HepG2 (cell line): Measurements from ENCODE around the gene CTBP1. TPM values are rescaled to one million over a fixed set of nuclear protein-coding genes. Genes with fewer than 3 reads are reported as not detected.

Experiments
- ARID5B ChIP-seq: IDR thresholded peaks from 2 replicates; pipeline ENCODE4 v1.4.0; 2020; ENCODE audit warnings: mild to moderate bottlenecking, missing genetic modification reagents
- FOXP4 ChIP-seq: sonication (generic); formaldehyde crosslinking; IDR thresholded peaks from 2 replicates; pipeline ENCODE4 v1.4.0; 2020; ENCODE audit warnings: missing genetic modification reagents
- IKZF5 ChIP-seq: IDR thresholded peaks from 2 replicates; pipeline ENCODE4 v1.6.1; 2018; ENCODE audit warnings: missing genetic modification reagents, mild to moderate bottlenecking, missing compliant biosample characterization
- IRF9 ChIP-seq: sonication (generic); formaldehyde crosslinking; IDR thresholded peaks from 2 replicates; pipeline ENCODE4 v1.8.0; 2022; ENCODE audit warnings: missing genetic modification reagents, mild to moderate bottlenecking, borderline replicate concordance
- KAT8 ChIP-seq: IDR thresholded peaks from 2 replicates; pipeline ENCODE4 v1.6.1; 2016; ENCODE audit warnings: missing genetic modification reagents, missing compliant biosample characterization
- MYPOP ChIP-seq: sonication (generic); formaldehyde crosslinking; IDR thresholded peaks from 2 replicates; pipeline ENCODE4 v1.8.1; 2023; ENCODE audit warnings: mild to moderate bottlenecking, moderate library complexity, missing genetic modification reagents
- NR2F6 ChIP-seq, 2 experiments: IDR thresholded peaks; 2 replicates each; pipeline ENCODE4 v1.6.1; 2016; ENCODE audit warnings: antibody characterized with exemption in 1 of 2, mild to moderate bottlenecking in 1 of 2
- RARA ChIP-seq: IDR thresholded peaks from 2 replicates; pipeline ENCODE4 v1.6.1; 2016; ENCODE audit warnings: missing genetic modification reagents, missing compliant biosample characterization
- SNAPC2 ChIP-seq: sonication (generic); formaldehyde crosslinking; IDR thresholded peaks from 2 replicates; pipeline ENCODE4 v1.8.1; 2022; ENCODE audit warnings: mild to moderate bottlenecking, missing genetic modification reagents
- TFDP1 ChIP-seq: IDR thresholded peaks from 2 replicates; pipeline ENCODE4 v1.6.1; 2016; ENCODE audit warnings: missing compliant biosample characterization, missing genetic modification reagents, borderline replicate concordance
- TFE3 ChIP-seq: IDR thresholded peaks from 2 replicates; pipeline ENCODE4 v1.6.1; 2016
- ZNF335 ChIP-seq: sonication (generic); formaldehyde crosslinking; IDR thresholded peaks from 2 replicates; pipeline ENCODE4 v1.4.0; 2020; ENCODE audit warnings: missing genetic modification reagents
- ZNF746 ChIP-seq: sonication (generic); formaldehyde crosslinking; IDR thresholded peaks from 2 replicates; pipeline ENCODE4 v1.8.0; 2022; ENCODE audit warnings: mild to moderate bottlenecking, missing genetic modification reagents
- ZSCAN20 ChIP-seq: sonication (generic); formaldehyde crosslinking; IDR thresholded peaks from 2 replicates; pipeline ENCODE4 v1.4.0; 2020; ENCODE audit warnings: missing genetic modification reagents, mild to moderate bottlenecking, borderline replicate concordance
- ZSCAN25 ChIP-seq: sonication (generic); formaldehyde crosslinking; IDR thresholded peaks from 2 replicates; pipeline ENCODE4 v1.8.0; 2022; ENCODE audit warnings: mild to moderate bottlenecking, missing genetic modification reagents
- polyA plus RNA-seq, 8 experiments: library from polyadenylated mRNA; depleted of rRNA in 3 of 8; stranded (reverse) in 7 of 8; unstranded in 1 of 8; fragments of >200 nt; fragmentation: Illumina TruSeq in 4 of 8; extraction: Trizol in 4 of 8; gene quantifications; 2 replicates each; pipeline versions ENCODE4 v1.2.1 to v1.2.3, GENCODE V29; 2011 to 2016; ENCODE audit warnings: low read depth in 4 of 8, missing spikeins in 1 of 8, mixed read lengths in 1 of 8; ENCODE audit not compliant: insufficient read depth in 1 of 8
- total RNA-seq, 5 experiments: library from RNA; depleted of rRNA; stranded (reverse); fragments of >200 nt; fragmentation: Illumina TruSeq; extraction: Trizol; gene quantifications; 2 replicates each; pipeline ENCODE4 v1.2.3, GENCODE V29; 2016; ENCODE audit warnings: low read depth in 1 of 5

The CTBP1 gene
- total and polyA plus RNA-seq, 2 of the 13 experiments (the other 11 are each of a cell fraction or from before 2014, with no cell fraction given): 78.5 to 112 TPM

- TF ChIP-seq MYPOP (peak; percentile 40), IRF9 (CRISPR knock-in tag) (peak; percentile 39; the same call in 1 of the 2 replicates), TFE3 (peak; percentile 91), TFDP1 (CRISPR knock-in tag) (no peak), NR2F6 (IDR thresholded peaks at IDR 0.05) (0 out of 2 replicates have a peak, but pooled peaks have one; percentile 1), NR2F6 (CRISPR knock-in tag; IDR thresholded peaks at IDR 0.05) (no peak), ZNF335 (no peak), ZSCAN20 (CRISPR knock-in tag) (0 out of 2 replicates have a peak, but pooled peaks have one; percentile 19), ZNF746 (CRISPR knock-in tag) (peak; percentile 19; the same call in 1 of the 2 replicates), ZSCAN25 (CRISPR knock-in tag) (peak; percentile 85), RARA (CRISPR knock-in tag) (0 out of 2 replicates have a peak, but pooled peaks have one; percentile 2), SNAPC2 (CRISPR knock-in tag) (0 out of 2 replicates have a peak, but pooled peaks have one; percentile 2), IKZF5 (0 out of 2 replicates have a peak, but pooled peaks have one; percentile 35), FOXP4 (peak; percentile 56; the same call in 1 of the 2 replicates), ARID5B (CRISPR knock-in tag) (peak; percentile 57; the same call in 1 of the 2 replicates), KAT8 (CRISPR knock-in tag) (peak; percentile 21; the same call in 1 of the 2 replicates)
These were observed 75.8 kb downstream of the CTBP1 start (continued) for GRCh38 chr4:1172971-1173757.
